ENCODE measurements around the gene DLX3.

The DLX3 gene

DNA sequence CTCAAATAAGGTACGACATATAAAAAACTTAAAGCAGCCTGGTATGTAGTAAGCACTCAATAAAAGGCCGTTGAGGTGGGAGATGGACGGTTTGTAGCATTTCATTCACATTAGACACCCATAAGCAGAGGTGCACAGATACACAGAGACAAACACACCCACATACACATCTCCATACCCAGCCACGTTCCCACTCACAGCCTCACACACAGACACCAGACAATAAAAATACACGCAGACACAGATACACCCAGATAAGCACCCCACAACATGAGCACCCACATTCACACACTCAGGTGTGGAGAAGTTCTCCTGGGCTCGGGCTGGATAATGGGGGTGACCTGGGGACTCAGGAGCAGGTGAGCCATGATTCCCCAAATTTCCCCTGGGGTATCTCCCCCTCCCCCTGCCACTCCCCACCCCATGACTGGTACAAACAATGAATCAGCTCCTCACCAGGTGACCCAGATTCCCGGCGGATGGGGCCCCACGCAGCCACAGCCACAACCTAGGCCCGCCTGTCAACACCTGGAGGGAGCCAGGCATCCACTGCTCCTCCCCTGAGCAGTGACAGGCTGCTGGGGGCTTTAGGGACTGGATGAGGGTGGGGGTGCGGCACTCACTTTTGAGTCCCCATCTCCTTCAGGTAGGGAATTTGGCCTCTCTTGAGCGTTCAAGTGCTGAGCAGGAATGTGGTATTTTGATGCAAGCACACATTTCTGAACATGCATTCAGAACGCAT lies 2.7 kb downstream of the DLX3 start:
- no peak for DNase-seq (ENCODE audit: low read depth)

- DNase-seq (ENCODE audit: low read depth), result no peak
Measured at GRCh38 chr17:49991409-49991808, 3.6 kb downstream of the DLX3 start.

DNA sequence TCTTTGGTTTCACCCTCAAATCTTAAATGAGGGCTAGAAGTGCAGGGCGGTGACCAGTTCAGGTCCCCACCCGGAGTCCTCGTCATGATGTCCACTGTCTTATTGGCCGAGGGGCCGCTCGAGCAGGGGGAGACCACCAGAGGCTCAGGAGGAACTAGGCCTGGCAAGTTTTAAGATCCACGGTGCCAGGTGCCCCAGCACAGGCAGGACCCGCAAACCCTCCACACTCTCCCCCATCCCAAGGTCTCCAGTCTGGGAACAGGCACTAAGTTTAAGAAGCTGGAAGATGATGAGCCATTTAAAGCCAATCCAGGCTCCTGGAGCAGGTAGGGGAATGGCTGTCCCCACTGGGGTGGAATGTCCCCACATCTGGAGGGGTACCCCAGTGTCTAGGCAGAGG lies 4.1 kb downstream of the DLX3 start:
- no peak for DNase-seq (ENCODE audit: low read depth)

GRCh38 chr17:49990331-49990730 lies 4.7 kb downstream of the DLX3 start:
- no peak for DNase-seq (ENCODE audit: low read depth)

GRCh38 chr17:49989518-49989880 lies 5.5 kb downstream of the DLX3 start:
- no peak for DNase-seq (ENCODE audit: low read depth)

DNA sequence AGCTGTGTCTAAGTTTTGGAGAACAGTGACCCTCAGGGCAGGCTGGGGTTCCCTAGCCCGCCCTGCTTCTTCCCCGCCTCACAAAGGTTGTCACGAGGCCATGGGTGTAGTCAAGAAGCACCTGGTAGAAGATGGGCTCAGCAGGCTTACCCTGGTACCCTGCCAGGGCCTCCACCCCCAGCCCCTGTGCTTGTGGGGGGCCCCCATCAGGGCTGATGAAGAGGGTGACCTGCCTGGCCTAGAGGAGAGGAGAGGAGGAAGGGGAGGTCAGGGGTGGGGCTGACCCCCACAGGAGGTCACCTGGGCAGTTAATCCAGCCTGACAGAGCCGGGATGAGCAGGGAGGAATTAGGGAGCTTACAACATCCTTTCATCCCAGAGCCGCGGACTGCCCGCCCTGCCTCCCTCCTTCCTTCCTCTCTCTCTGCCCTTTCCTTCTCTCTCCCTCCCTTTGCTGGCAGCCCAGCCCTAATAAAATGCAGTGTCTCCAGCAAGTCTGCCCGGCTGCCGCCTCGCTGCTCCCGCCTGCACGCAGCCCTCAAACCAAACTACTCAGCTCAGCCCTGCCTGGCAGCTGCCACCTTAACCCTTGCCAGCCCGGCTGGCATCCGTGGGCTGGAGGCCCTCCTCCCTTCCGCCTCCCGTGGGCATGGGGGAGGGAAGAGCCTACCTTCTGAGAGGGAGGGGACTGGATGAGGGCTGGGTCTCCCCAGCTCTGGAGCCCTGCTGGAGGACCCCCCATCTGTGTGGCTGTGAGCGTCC lies 7.2 kb downstream of the DLX3 start:
- DNase-seq (ENCODE audit: low read depth), result no peak

DNA sequence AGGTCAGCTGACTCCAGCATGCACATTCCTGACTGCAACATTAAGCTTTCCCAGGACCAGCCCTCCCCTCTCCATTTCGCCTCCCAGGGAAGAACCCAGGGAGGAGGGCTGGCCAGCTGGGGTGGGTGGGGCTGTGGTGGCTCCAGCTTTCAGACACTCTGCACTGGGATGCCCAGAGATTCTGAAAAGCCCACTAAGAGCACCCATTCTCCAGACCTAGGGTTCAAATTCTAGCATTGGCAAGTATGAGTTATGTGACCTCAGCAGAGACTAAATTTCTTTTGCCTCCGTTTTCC lies 7.8 kb downstream of the DLX3 start:
- no peak for DNase-seq (ENCODE audit: low read depth)

- DNase-seq (ENCODE audit: low read depth), result no peak
Measured at GRCh38 chr17:49986396-49987289, 8.4 kb downstream of the DLX3 start.

DNA sequence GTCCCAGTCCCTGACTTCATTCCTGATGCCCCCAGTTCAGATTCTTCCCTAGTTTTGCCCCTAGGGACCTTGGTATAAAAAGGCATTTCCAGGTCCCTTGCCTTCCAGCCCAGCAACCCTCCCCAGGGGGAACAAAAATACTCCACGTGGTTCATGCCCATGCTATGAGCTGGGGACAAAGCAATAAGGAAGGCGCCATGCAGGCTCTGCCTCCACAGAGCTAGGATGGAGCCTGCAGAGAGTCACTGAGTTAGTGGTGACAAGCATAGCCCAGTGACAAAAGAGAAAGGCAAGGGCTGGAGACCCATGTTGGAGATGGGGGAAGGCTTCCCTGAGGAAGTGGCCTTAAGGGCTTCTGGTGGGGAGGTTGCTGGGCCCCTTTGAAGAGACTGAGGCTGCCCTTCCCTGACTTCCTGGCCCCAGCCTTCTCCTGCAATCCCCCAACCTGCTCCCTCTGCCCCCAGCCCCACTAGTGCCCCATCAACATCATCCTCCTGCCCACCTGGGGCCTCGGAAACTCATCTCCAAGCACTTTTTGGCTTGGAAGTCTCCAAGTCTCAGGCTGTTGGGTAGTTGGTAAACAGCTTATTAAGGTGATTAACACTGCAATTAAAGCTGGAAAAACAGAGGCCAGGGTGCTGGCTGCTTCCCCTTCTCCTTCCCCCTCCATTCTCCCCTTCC lies 9.6 kb downstream of the DLX3 start:
- DNase-seq (ENCODE audit: low read depth), result no peak

GRCh38 chr17:49984776-49985175 lies 10.2 kb downstream of the DLX3 start:
- no peak for DNase-seq (ENCODE audit: low read depth)

DNA sequence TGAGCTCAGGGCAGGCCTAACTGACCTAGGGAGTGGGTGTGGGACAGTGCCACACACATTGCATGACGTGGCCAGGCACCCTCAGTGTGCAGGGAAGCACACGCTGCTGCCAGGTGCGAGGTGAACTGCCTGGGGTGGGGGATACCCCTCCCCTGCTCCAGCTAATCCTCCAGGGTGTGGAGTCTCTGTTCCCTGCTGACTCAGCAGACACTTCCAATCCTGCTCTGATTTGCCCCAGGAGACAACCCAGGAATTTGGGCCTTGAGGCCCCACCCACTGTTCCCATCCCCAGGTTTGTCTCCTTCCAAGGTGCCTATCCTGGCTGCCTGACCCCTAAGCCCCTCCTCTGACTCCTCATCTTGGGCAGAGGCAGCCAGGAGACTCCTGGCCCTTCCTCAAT lies 10.7 kb downstream of the DLX3 start:
- no peak for DNase-seq (ENCODE audit: low read depth)

DNA sequence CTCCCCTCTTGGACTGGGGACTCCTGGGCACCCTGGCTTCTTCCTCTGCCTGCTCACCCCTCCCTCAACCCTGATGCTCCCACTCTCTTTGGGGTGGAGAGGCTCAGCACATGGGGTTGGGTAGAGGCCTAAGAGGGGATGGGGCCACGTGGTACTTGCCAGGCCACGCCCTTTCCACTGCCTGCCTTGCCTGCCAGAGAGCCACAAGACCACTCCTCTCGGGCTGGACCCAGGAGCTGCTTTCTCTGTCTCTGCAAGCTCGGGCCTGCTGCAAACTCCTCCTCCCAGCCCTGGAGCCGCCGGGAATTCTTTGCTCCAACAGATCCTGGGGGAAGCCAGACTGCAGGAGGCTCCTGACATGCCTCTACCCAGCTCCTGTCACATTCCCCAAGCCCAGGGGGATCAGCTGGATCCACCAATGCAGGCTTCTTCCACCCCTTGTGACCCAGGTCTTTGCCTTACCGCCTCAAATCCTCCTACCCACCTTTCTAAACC lies 14.3 kb downstream of the DLX3 start:
- no peak for DNase-seq (ENCODE audit: low read depth)

GRCh38 chr17:49979748-49980479 lies 15.1 kb downstream of the DLX3 start:
- DNase-seq (ENCODE audit: low read depth), result no peak

GRCh38 chr17:49978501-49978900 lies 16.5 kb downstream of the DLX3 start:
- no peak for DNase-seq (ENCODE audit: low read depth)

- no peak for DNase-seq (ENCODE audit: low read depth)
Measured at GRCh38 chr17:49977463-49978389, 17.3 kb downstream of the DLX3 start.

DNA sequence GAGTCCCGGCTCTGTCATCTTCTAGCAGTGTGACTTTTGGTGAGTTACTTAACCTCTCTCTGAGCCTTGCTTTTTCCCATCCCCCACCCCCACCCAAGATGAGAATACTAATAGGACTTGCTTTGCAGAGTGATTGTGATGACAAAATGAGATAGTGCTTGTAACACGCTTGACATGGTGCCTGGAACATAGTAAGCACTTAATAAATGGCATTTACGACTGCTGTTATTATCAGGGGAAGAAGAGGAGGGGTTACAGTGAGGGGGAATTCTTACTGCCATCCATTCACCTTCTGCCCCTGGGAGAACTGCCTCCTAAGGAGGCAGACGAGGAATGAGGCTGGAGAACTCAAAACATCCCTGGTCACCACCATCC lies 18.2 kb downstream of the DLX3 start:
- no peak for DNase-seq (ENCODE audit: low read depth)

DNA sequence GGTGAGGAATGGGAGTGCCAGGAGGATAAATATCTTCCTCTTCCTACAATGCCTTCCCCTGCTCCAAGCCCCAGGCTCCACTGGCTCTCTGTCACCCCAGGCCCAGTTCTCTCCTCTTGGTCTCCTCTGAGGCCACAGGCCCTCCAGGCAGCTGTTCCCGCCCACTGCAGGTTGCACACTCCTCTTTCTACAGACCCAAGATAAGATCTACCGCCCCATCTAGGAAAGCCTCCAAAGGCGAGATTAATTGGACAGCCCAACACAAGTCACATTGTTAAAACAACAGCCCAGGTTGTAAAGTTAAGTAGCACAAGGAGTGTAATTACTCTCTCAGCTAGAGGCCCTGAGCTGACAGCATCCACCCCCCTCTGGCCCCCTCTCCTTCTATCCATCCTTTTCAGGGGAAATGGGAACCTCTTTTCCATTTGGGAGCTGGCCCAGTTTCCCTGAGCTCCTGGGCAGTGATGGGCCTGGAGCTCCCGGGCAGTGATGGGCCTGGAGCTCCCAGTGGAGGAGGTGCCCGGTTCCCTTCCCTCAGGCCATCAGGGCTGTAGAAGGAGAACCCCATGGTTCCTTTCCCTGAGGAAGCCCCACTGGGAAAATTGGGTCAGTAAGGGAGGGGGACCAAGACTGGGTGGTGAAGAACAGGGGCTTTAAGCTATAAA lies 18.7 kb downstream of the DLX3 start:
- DNase-seq (ENCODE audit: low read depth), result no peak

DNA sequence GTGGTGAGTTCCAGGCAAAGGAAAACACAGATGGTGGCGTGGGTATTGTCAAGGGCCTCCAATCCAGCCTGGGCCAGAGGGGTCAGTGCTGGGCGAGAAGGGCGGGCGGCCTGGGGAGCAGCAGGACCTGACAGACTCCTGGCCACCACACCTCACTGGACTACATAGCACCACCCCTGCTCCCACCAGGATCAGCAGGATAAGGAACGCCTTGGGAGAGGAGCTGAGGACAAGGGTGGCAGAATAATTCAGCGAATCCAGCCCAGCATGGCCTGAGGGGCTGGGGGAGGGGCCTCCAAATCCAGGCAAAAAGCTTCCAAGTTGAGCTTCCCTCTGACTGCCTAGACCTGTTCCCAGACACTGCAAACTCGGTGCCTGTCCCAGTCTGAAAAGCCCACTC lies 19.5 kb downstream of the DLX3 start:
- no peak for DNase-seq (ENCODE audit: low read depth)

- no peak for DNase-seq (ENCODE audit: low read depth)
Measured at GRCh38 chr17:49973271-49973615, 21.8 kb downstream of the DLX3 start.

All from stimulated activated CD8-positive, alpha-beta memory T cell treated with anti-CD3 and anti-CD28 coated beads, Interleukin-4, amount 100 ng/mL, for 24 hours (primary cell).